CD14-positive monocyte (primary cell): Measurements from ENCODE around the gene ISG15. TPM values are rescaled to one million over a fixed set of nuclear protein-coding genes. Genes with fewer than 3 reads are reported as not detected.

Experiments
- DNase-seq, 3 donors: peaks; one replicate each; pipeline ENCODE4 v3.0.0-alpha.2; 2011 to 2022
- H2AFZ ChIP-seq: 2 replicates; pipeline ENCODE4 v1.6.0; 2012; ENCODE audit warnings: mild to moderate bottlenecking, low read depth, low read length, inconsistent platforms; ENCODE audit not compliant: insufficient read depth, poor library complexity, severe bottlenecking
- H3K27ac ChIP-seq, 2 donors: 1 replicate in 1 of 2; 2 replicates in 1 of 2; pipeline ENCODE4 v1.5.1; 2012 to 2013; ENCODE audit warnings: low read length in 2 of 2, control low read depth in 1 of 2, inconsistent platforms in 1 of 2, low read depth in 1 of 2, mild to moderate bottlenecking in 1 of 2
- H3K27me3 ChIP-seq, 2 donors: one replicate each; pipeline versions ENCODE4 v1.6.0 to v1.6.1; 2011 to 2013; ENCODE audit warnings: low read length in 2 of 2; ENCODE audit not compliant: control insufficient read depth in 2 of 2, insufficient read depth in 2 of 2
- H3K36me3 ChIP-seq, 2 donors: replicated peaks in 1 of 2; 1 replicate in 1 of 2; 2 replicates in 1 of 2; pipeline versions ENCODE4 v1.5.1 to v1.6.1; 2012 to 2013; ENCODE audit warnings: low read length in 2 of 2, control low read depth in 1 of 2, inconsistent platforms in 1 of 2, mild to moderate bottlenecking in 1 of 2; ENCODE audit not compliant: insufficient read depth in 2 of 2, control insufficient read depth in 1 of 2
- H3K4me1 ChIP-seq, 2 donors: 1 replicate in 1 of 2; 2 replicates in 1 of 2; pipeline versions ENCODE4 v1.5.1 to v1.6.1; 2012 to 2013; ENCODE audit warnings: low read length in 2 of 2, control low read depth in 1 of 2, inconsistent platforms in 1 of 2, mild to moderate bottlenecking in 1 of 2, moderate library complexity in 1 of 2; ENCODE audit not compliant: insufficient read depth in 2 of 2, control insufficient read depth in 1 of 2
- H3K4me2 ChIP-seq: replicated peaks from 2 replicates; pipeline ENCODE3; 2012; ENCODE audit warnings: low read length, moderate library complexity, mild to moderate bottlenecking; ENCODE audit not compliant: poor library complexity, severe bottlenecking; ENCODE audit errors: extremely low read depth
- H3K4me3 ChIP-seq, 3 experiments: fragments of 200-600 bp in 1 of 3; sonication (generic) in 1 of 3; replicated peaks in 1 of 3; 1 replicate in 2 of 3; 2 replicates in 1 of 3; pipeline ENCODE4 v1.5.1; 2011 to 2013; ENCODE audit warnings: low read length in 3 of 3, mild to moderate bottlenecking in 3 of 3, control low read depth in 2 of 3, low read depth in 2 of 3, inconsistent platforms in 1 of 3, moderate library complexity in 1 of 3
- H3K79me2 ChIP-seq: 2 replicates; pipeline ENCODE4 v1.6.0; 2012; ENCODE audit warnings: mild to moderate bottlenecking, control low read depth, inconsistent platforms, low read length, moderate library complexity; ENCODE audit not compliant: insufficient read depth
- H3K9ac ChIP-seq: 2 replicates; pipeline ENCODE4 v1.6.0; 2017; ENCODE audit warnings: low read length, mild to moderate bottlenecking; ENCODE audit not compliant: insufficient read depth, poor library complexity, severe bottlenecking
- H3K9me3 ChIP-seq, 2 donors: replicated peaks in 1 of 2; 1 replicate in 1 of 2; 2 replicates in 1 of 2; pipeline versions ENCODE4 v1.5.1 to v1.6.1; 2012 to 2013; ENCODE audit warnings: low read length in 2 of 2, control low read depth in 1 of 2; ENCODE audit not compliant: control insufficient read depth in 1 of 2, insufficient read depth in 1 of 2
- H4K20me1 ChIP-seq: 2 replicates; pipeline ENCODE4 v1.6.0; 2012; ENCODE audit warnings: mild to moderate bottlenecking, low read length, control low read depth, moderate library complexity; ENCODE audit not compliant: insufficient read depth
- H3K27ac Mint-ChIP-seq, 7 donors: one replicate each; pipeline ENCODE4 v1.8.0; 2020; ENCODE audit warnings: mild to moderate bottlenecking in 7 of 7, mixed read lengths in 7 of 7, moderate library complexity in 6 of 7, inconsistent platforms in 2 of 7
- H3K27me3 Mint-ChIP-seq, 3 donors: one replicate each; pipeline ENCODE4 v1.8.0; 2021 to 2022; ENCODE audit warnings: low read depth in 3 of 3, mild to moderate bottlenecking in 3 of 3, mixed read lengths in 3 of 3, moderate library complexity in 3 of 3, inconsistent platforms in 1 of 3
- H3K36me3 Mint-ChIP-seq, 2 donors: one replicate each; pipeline ENCODE4 v1.8.0; 2020; ENCODE audit warnings: mixed read lengths in 2 of 2, inconsistent platforms in 1 of 2, mild to moderate bottlenecking in 1 of 2
- H3K4me1 Mint-ChIP-seq: one replicate; pipeline ENCODE4 v1.8.0; 2020; ENCODE audit warnings: mild to moderate bottlenecking, mixed read lengths
- H3K4me3 Mint-ChIP-seq, 2 donors: one replicate each; pipeline ENCODE4 v1.8.0; 2020; ENCODE audit warnings: mild to moderate bottlenecking in 2 of 2, mixed read lengths in 2 of 2, moderate library complexity in 1 of 2
- H3K9me3 Mint-ChIP-seq, 7 donors: one replicate each; pipeline ENCODE4 v1.8.0; 2020 to 2022; ENCODE audit warnings: mixed read lengths in 7 of 7, mild to moderate bottlenecking in 6 of 7, moderate library complexity in 6 of 7, inconsistent platforms in 2 of 7
- WGBS: methylation state at CpG from one replicate; pipeline ENCODE4 v1.1.5; 2013; ENCODE audit warnings: missing lambda C conversion rate; ENCODE audit not compliant: insufficient coverage; 5-methylcytosine and 5-hydroxymethylcytosine counted together
- intact Hi-C, 2 donors: fragments of 100-400 bp; cut with micrococcal nuclease; formaldehyde crosslinking; loops; one replicate each; pipeline versions ENCODE4 v1.15.0 to v1.15.1; 2023
- polyA plus RNA-seq, 3 donors: library from polyadenylated mRNA; depleted of rRNA in 1 of 3; unstranded in 2 of 3; stranded (reverse) in 1 of 3; fragments of 300-500 nt in 2 of 3; fragments of >200 nt in 1 of 3; fragmentation: Illumina TruSeq in 2 of 3; gene quantifications; 1 replicate in 2 of 3; 2 replicates in 1 of 3; pipeline ENCODE4 v1.2.3, GENCODE V29; 2012 to 2021
- TF ChIP-seq, protein P1 (sequence below): fragments of 200-600 bp; IDR thresholded peaks from one replicate; pipeline ENCODE4 v1.8.0; 2022; ENCODE audit warnings: antibody characterized with exemption, mild to moderate bottlenecking

The ISG15 gene
- polyA plus RNA-seq, 3 donors, result 128 to 241 (median 145) TPM

DNA sequence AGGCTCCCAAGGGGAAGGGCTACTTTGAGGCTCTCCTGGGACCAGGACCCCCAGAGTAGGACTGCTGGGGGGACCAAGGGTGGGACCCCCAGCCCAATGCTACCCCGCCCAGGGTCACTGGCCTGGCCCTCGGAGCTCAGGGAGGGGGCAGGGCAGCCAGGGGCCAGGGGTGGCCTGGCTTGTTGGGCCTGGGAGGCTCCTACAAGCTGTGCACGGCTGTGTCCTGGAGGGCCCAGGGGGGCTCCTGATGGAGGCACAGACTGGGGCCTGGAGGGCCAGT lies 15.6 kb upstream of the ISG15 start:
- H3K27me3 ChIP-seq, result peaks cover 29 to 62% of the 10 kb centered on the region in 2 donors

GRCh38 chr1:997993-998744 lies 15.1 kb upstream of the ISG15 start:
- intact Hi-C loops, result no loop called here
- H3K4me1 ChIP-seq, result peaks cover 11 to 33% of the 10 kb centered on the region in 2 donors

More for the DNA sequence above, 15.6 kb upstream of the ISG15 start:
- H4K20me1 ChIP-seq, result peaks cover 12% of the 10 kb centered on the region
- TF ChIP-seq, protein P1, sequence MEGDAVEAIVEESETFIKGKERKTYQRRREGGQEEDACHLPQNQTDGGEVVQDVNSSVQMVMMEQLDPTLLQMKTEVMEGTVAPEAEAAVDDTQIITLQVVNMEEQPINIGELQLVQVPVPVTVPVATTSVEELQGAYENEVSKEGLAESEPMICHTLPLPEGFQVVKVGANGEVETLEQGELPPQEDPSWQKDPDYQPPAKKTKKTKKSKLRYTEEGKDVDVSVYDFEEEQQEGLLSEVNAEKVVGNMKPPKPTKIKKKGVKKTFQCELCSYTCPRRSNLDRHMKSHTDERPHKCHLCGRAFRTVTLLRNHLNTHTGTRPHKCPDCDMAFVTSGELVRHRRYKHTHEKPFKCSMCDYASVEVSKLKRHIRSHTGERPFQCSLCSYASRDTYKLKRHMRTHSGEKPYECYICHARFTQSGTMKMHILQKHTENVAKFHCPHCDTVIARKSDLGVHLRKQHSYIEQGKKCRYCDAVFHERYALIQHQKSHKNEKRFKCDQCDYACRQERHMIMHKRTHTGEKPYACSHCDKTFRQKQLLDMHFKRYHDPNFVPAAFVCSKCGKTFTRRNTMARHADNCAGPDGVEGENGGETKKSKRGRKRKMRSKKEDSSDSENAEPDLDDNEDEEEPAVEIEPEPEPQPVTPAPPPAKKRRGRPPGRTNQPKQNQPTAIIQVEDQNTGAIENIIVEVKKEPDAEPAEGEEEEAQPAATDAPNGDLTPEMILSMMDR, result no peak
- H3K27ac Mint-ChIP-seq, result no peak overlapping the region
- intact Hi-C loops, result no loop called here
- DNase-seq, result peak in 1 of 3 donors; percentile 6
- peaks cover 3 to 35% (median 17%) of the 10 kb centered on the region in 7 donors for H3K9me3 Mint-ChIP-seq
- peaks cover 0 to 4% of the 10 kb centered on the region in 2 donors for H3K36me3 Mint-ChIP-seq
- H3K36me3 ChIP-seq, result no peaks in the 10 kb centered on the region
- 50% methylated on average over 3 of the region's 3 CpGs for WGBS
- no peak overlapping the region for H3K27ac ChIP-seq
- H3K9me3 ChIP-seq, result peaks cover 12 to 27% of the 10 kb centered on the region in 2 donors
- peaks cover 14% of the 10 kb centered on the region for H3K4me1 Mint-ChIP-seq
- H3K79me2 ChIP-seq, result no peaks in the 10 kb centered on the region
- H3K4me1 ChIP-seq, result peaks cover 11 to 33% of the 10 kb centered on the region in 2 donors
- no peak overlapping the region for H3K9ac ChIP-seq
- H3K4me3 ChIP-seq, result peak overlapping the region in 1 of 3 experiments; percentile 52
- H3K4me2 ChIP-seq, result peak overlapping the region; percentile 36
- H2AFZ ChIP-seq, result no peak overlapping the region
- no peak overlapping the region for H3K4me3 Mint-ChIP-seq
- H3K27me3 Mint-ChIP-seq, result peaks cover 58 to 85% (median 65%) of the 10 kb centered on the region in 3 donors

More at GRCh38 chr1:997993-998744, 15.1 kb upstream of the ISG15 start:
- H3K27ac ChIP-seq, result no peak overlapping the region
- WGBS, result 6% methylated on average over 74 of the region's 75 CpGs
- H3K4me1 Mint-ChIP-seq, result peaks cover 14% of the 10 kb centered on the region
- peaks cover 12% of the 10 kb centered on the region for H4K20me1 ChIP-seq
- H3K27me3 Mint-ChIP-seq, result peaks cover 63 to 89% (median 70%) of the 10 kb centered on the region in 3 donors
- H3K36me3 Mint-ChIP-seq, result peaks cover 0 to 4% of the 10 kb centered on the region in 2 donors
- no peaks in the 10 kb centered on the region for H3K36me3 ChIP-seq
- peak in 1 of 3 donors; percentile 4 for DNase-seq
- H2AFZ ChIP-seq, result no peak overlapping the region
- TF ChIP-seq, protein P1, result no peak
- H3K9me3 Mint-ChIP-seq, result peaks cover 2 to 34% (median 12%) of the 10 kb centered on the region in 7 donors
- H3K79me2 ChIP-seq, result no peaks in the 10 kb centered on the region
- H3K4me3 Mint-ChIP-seq, result peak overlapping the region; percentile 63 to 66
- H3K27me3 ChIP-seq, result peaks cover 29 to 67% of the 10 kb centered on the region in 2 donors
- peak overlapping the region; percentile 36 for H3K4me2 ChIP-seq
- H3K9me3 ChIP-seq, result peaks cover 7 to 22% of the 10 kb centered on the region in 2 donors
- peak overlapping the region in 2 of 3 experiments; percentile 17 to 52 for H3K4me3 ChIP-seq
- H3K9ac ChIP-seq, result no peak overlapping the region
- H3K27ac Mint-ChIP-seq, result no peak overlapping the region
